H9 (cell line): Measurements from ENCODE around the gene RUNDC3A. TPM values are rescaled to one million over a fixed set of nuclear protein-coding genes. Genes with fewer than 3 reads are reported as not detected.

Source experiments
- DNase-seq: peaks from one replicate; pipeline ENCODE4 v3.0.0-alpha.2; 2017
- H2AFZ ChIP-seq: one replicate; pipeline ENCODE4 v1.6.1; 2013; ENCODE audit warnings: mild to moderate bottlenecking, low read length, control low read depth, moderate library complexity
- H2AK5ac ChIP-seq: 2 replicates; pipeline ENCODE4 v1.6.1; 2013; ENCODE audit warnings: low read length, control low read depth, mixed read lengths; ENCODE audit not compliant: insufficient read length
- H2BK120ac ChIP-seq: one replicate; pipeline ENCODE4 v1.6.1; 2013; ENCODE audit warnings: low read depth, mild to moderate bottlenecking, low read length, control low read depth, inconsistent platforms; ENCODE audit not compliant: poor library complexity, severe bottlenecking
- H2BK12ac ChIP-seq: 2 replicates; pipeline ENCODE4 v1.6.1; 2013; ENCODE audit warnings: low read length, control low read depth, mixed read lengths, low read depth; ENCODE audit not compliant: insufficient read length
- H2BK15ac ChIP-seq: 2 replicates; pipeline ENCODE4 v1.6.1; 2013; ENCODE audit warnings: low read depth, low read length, control low read depth
- H2BK20ac ChIP-seq: one replicate; pipeline ENCODE4 v1.6.1; 2013; ENCODE audit warnings: low read depth, mild to moderate bottlenecking, low read length, control low read depth, inconsistent platforms; ENCODE audit not compliant: poor library complexity, severe bottlenecking
- H2BK5ac ChIP-seq: 2 replicates; pipeline ENCODE4 v1.6.1; 2013; ENCODE audit warnings: low read length, control low read depth, mixed read lengths; ENCODE audit not compliant: insufficient read length
- H3K14ac ChIP-seq: 2 replicates; pipeline ENCODE4 v1.6.1; 2013; ENCODE audit warnings: low read length, control low read depth; ENCODE audit not compliant: insufficient read depth
- H3K18ac ChIP-seq: 2 replicates; pipeline ENCODE4 v1.6.1; 2013; ENCODE audit warnings: low read depth, mild to moderate bottlenecking, mixed read lengths, low read length, control low read depth; ENCODE audit not compliant: insufficient read length
- H3K23ac ChIP-seq: 2 replicates; pipeline ENCODE4 v1.6.1; 2013; ENCODE audit warnings: low read length, control low read depth, mixed read lengths, low read depth; ENCODE audit not compliant: insufficient read length
- H3K23me2 ChIP-seq: 2 replicates; pipeline ENCODE4 v1.6.1; 2013; ENCODE audit warnings: low read depth, mild to moderate bottlenecking, mixed read lengths, low read length, control low read depth; ENCODE audit not compliant: insufficient read length, poor library complexity, severe bottlenecking
- H3K27ac ChIP-seq: 2 replicates; pipeline ENCODE4 v1.5.1; 2013; ENCODE audit warnings: low read length, control low read depth, mixed read lengths, low read depth; ENCODE audit not compliant: insufficient read length
- H3K27me3 ChIP-seq: 2 replicates; pipeline ENCODE4 v1.6.1; 2013; ENCODE audit warnings: low read length, control low read depth, inconsistent platforms; ENCODE audit not compliant: insufficient read depth
- H3K4ac ChIP-seq: 2 replicates; pipeline ENCODE4 v1.6.1; 2013; ENCODE audit warnings: low read depth, mild to moderate bottlenecking, control low read depth, inconsistent platforms, low read length, moderate library complexity
- H3K4me1 ChIP-seq: 2 replicates; pipeline ENCODE4 v1.6.1; 2013; ENCODE audit warnings: low read length, control low read depth, inconsistent platforms; ENCODE audit not compliant: insufficient read depth
- H3K4me2 ChIP-seq: 2 replicates; pipeline ENCODE4 v1.6.1; 2013; ENCODE audit warnings: low read length, control low read depth, mixed read lengths; ENCODE audit not compliant: insufficient read length, insufficient read depth
- H3K56ac ChIP-seq: 2 replicates; pipeline ENCODE4 v1.6.1; 2013; ENCODE audit warnings: low read depth, mild to moderate bottlenecking, mixed read lengths, low read length, control low read depth; ENCODE audit not compliant: insufficient read length
- H3K79me1 ChIP-seq: 2 replicates; pipeline ENCODE4 v1.6.1; 2013; ENCODE audit warnings: low read depth, mild to moderate bottlenecking, moderate library complexity, low read length, control low read depth, inconsistent platforms; ENCODE audit not compliant: insufficient read depth, poor library complexity, severe bottlenecking
- H3K79me2 ChIP-seq: 2 replicates; pipeline ENCODE4 v1.6.1; 2013; ENCODE audit warnings: low read length, control low read depth, inconsistent platforms; ENCODE audit not compliant: insufficient read depth
- H3K9ac ChIP-seq: 2 replicates; pipeline ENCODE4 v1.6.1; 2013; ENCODE audit warnings: low read length, control low read depth, mixed read lengths; ENCODE audit not compliant: insufficient read length; ENCODE audit errors: extremely low read depth
- H3K9me3 ChIP-seq: one replicate; pipeline ENCODE4 v1.6.1; 2013; ENCODE audit warnings: low read depth, low read length, inconsistent platforms; ENCODE audit not compliant: control insufficient read depth
- H3T11ph ChIP-seq: one replicate; pipeline ENCODE4 v1.6.1; 2013; ENCODE audit warnings: mild to moderate bottlenecking, low read length, control low read depth, inconsistent platforms
- H4K20me1 ChIP-seq: one replicate; pipeline ENCODE4 v1.6.1; 2013; ENCODE audit not compliant: control insufficient read depth, insufficient read length, insufficient read depth
- H4K5ac ChIP-seq: 2 replicates; pipeline ENCODE4 v1.6.1; 2013; ENCODE audit warnings: low read depth, mild to moderate bottlenecking, mixed read lengths, low read length, control low read depth; ENCODE audit not compliant: insufficient read length
- H4K8ac ChIP-seq: replicated peaks from 2 replicates; pipeline ENCODE4 v1.6.1; 2013; ENCODE audit warnings: low read length, control low read depth, mixed read lengths, low read depth; ENCODE audit not compliant: insufficient read length
- H4K91ac ChIP-seq: 2 replicates; pipeline ENCODE4 v1.6.1; 2013; ENCODE audit warnings: low read depth, mild to moderate bottlenecking, moderate library complexity, mixed read lengths, low read length, control low read depth; ENCODE audit not compliant: insufficient read length
- H3K27ac Mint-ChIP-seq, 3 experiments: 2 replicates in 2 of 3; 3 replicates in 1 of 3; pipeline ENCODE4 v1.8.0; 2020 to 2021; ENCODE audit warnings: mixed read lengths in 3 of 3, mild to moderate bottlenecking in 1 of 3, moderate library complexity in 1 of 3
- H3K27me3 Mint-ChIP-seq: 2 replicates; pipeline ENCODE4 v1.8.0; 2021; ENCODE audit warnings: low read depth, mild to moderate bottlenecking, moderate library complexity, mixed read lengths
- H3K36me3 Mint-ChIP-seq, 3 experiments: 2 replicates in 2 of 3; 3 replicates in 1 of 3; pipeline ENCODE4 v1.8.0; 2020 to 2021; ENCODE audit warnings: low read depth in 3 of 3, mixed read lengths in 3 of 3; ENCODE audit not compliant: insufficient read depth in 1 of 3
- H3K4me1 Mint-ChIP-seq, 2 experiments: 2 replicates each; pipeline ENCODE4 v1.8.0; 2020; ENCODE audit warnings: mixed read lengths in 2 of 2
- H3K4me3 Mint-ChIP-seq, 2 experiments: 2 replicates in 1 of 2; 3 replicates in 1 of 2; pipeline ENCODE4 v1.8.0; 2020 to 2021; ENCODE audit warnings: mild to moderate bottlenecking in 2 of 2, mixed read lengths in 2 of 2, moderate library complexity in 1 of 2
- H3K9me3 Mint-ChIP-seq, 2 experiments: 2 replicates in 1 of 2; 3 replicates in 1 of 2; pipeline ENCODE4 v1.8.0; 2020; ENCODE audit warnings: mild to moderate bottlenecking in 2 of 2, mixed read lengths in 2 of 2, moderate library complexity in 1 of 2
- CTCF ChIP-seq: fragments of 200-600 bp; sonication (generic); conservative IDR thresholded peaks from 3 replicates; pipeline ENCODE4 v1.8.0; 2021; ENCODE audit warnings: antibody characterized with exemption, mild to moderate bottlenecking
- WGBS: extraction: QIAGEN DNeasy Blood & Tissue Kit; methylation state at CpG from one replicate; pipeline ENCODE4 v1.1.7; 2013; ENCODE audit warnings: missing lambda C conversion rate, low lambda C conversion rate, mixed read lengths; ENCODE audit not compliant: insufficient read length; ENCODE audit errors: extremely low coverage; 5-methylcytosine and 5-hydroxymethylcytosine counted together
- total RNA-seq: library from RNA; stranded (reverse); gene quantifications from 2 replicates; pipeline ENCODE4 v1.2.1, GENCODE V29; 2021

RUNDC3A gene
- total RNA-seq, 1 experiment from 2014 or later, result 3.8 TPM

GRCh38 chr17:44310609-44311376, 2.4 kb downstream of the RUNDC3A start:
- H4K20me1 ChIP-seq, result peaks cover 2% of the 10 kb centered on the region
- DNase-seq, result peak; percentile 39
- no peak overlapping the region for H3K56ac ChIP-seq
- no peaks in the 10 kb centered on the region for H3K79me2 ChIP-seq
- H2BK15ac ChIP-seq, result no peak overlapping the region
- H3K18ac ChIP-seq, result no peak overlapping the region
- no peaks in the 10 kb centered on the region for H3K9me3 Mint-ChIP-seq
- no peaks in the 10 kb centered on the region for H3K36me3 Mint-ChIP-seq
- H2AK5ac ChIP-seq, result no peak overlapping the region
- no peak overlapping the region for H4K5ac ChIP-seq
- H3K27ac ChIP-seq, result no peak overlapping the region
- no peak overlapping the region for H4K8ac ChIP-seq
- no peaks in the 10 kb centered on the region for H3K79me1 ChIP-seq
- H2AFZ ChIP-seq, result no peak overlapping the region
- no peak overlapping the region for H3K4ac ChIP-seq
- H3K4me3 Mint-ChIP-seq, result peak overlapping the region in 1 of 2 experiments; percentile 46; a peak in 2 of 5 replicates
- peaks cover 43% of the 10 kb centered on the region for H3K27me3 Mint-ChIP-seq
- H3K9me3 ChIP-seq, result no peaks in the 10 kb centered on the region
- no peak overlapping the region for H3K23ac ChIP-seq
- no peak overlapping the region for H4K91ac ChIP-seq
- no peak overlapping the region for H2BK120ac ChIP-seq
- no peak overlapping the region for H3K27ac Mint-ChIP-seq
- WGBS, result no CpG with 5 or more reads among the region's 10 CpGs
- no peak overlapping the region for H2BK5ac ChIP-seq
- no peak overlapping the region for H3K4me2 ChIP-seq
- no peak overlapping the region for H2BK20ac ChIP-seq
- no peak overlapping the region; the same call in 1 of the 2 replicates for H3K14ac ChIP-seq
- TF ChIP-seq CTCF, result no peak
- no peak overlapping the region for H2BK12ac ChIP-seq
- peaks cover 38 to 56% of the 10 kb centered on the region in 2 experiments for H3K4me1 Mint-ChIP-seq
- no peak overlapping the region for H3T11ph ChIP-seq
- peaks cover 7% of the 10 kb centered on the region; the same call in 1 of the 2 replicates for H3K4me1 ChIP-seq
- peaks cover 19% of the 10 kb centered on the region for H3K23me2 ChIP-seq
- no peak overlapping the region for H3K9ac ChIP-seq
- H3K27me3 ChIP-seq, result peaks cover 8% of the 10 kb centered on the region; the same call in 1 of the 2 replicates
